ENCODE data around the gene STXBP6. TPM values are rescaled to one million over a fixed set of nuclear protein-coding genes. Genes with fewer than 3 reads are reported as not detected.

The STXBP6 gene
- total and polyA plus RNA-seq, 2 of the 13 experiments (the other 11 are each of a cell fraction or from before 2014, with no cell fraction given): 35.3 to 42.8 TPM

DNA sequence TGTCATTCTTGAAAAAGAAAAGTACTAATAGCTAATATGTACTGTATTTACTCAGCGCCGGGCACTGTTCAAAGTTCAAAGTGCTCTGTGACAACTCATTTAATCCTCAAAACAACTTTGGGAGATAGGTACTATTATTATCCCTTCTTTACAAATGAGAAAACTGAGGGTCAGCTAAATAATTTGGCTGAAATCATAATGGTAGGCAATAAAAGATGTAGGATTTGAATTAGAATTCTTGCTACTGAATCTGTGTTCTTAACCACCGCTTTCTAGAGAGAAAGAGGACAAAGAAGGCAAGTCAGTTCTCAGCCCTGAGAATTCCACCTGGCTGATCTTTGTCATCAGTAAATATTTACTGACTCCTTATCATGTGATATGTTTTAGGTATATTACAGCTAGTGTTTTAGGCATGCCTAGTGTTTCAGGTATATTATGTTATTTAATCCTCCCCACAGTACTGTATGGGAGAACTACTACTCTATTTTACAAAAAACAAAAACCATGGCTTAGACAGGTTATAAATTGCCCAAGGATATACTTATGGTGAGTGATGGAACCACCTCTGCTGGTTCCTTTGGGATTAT lies 210.2 kb downstream of the STXBP6 start (continued):
- no peak for TF ChIP-seq ZNF33A (CRISPR knock-in tag; IDR thresholded peaks at IDR 0.05; ENCODE audit: borderline replicate concordance)
- TF ChIP-seq, protein P1, sequence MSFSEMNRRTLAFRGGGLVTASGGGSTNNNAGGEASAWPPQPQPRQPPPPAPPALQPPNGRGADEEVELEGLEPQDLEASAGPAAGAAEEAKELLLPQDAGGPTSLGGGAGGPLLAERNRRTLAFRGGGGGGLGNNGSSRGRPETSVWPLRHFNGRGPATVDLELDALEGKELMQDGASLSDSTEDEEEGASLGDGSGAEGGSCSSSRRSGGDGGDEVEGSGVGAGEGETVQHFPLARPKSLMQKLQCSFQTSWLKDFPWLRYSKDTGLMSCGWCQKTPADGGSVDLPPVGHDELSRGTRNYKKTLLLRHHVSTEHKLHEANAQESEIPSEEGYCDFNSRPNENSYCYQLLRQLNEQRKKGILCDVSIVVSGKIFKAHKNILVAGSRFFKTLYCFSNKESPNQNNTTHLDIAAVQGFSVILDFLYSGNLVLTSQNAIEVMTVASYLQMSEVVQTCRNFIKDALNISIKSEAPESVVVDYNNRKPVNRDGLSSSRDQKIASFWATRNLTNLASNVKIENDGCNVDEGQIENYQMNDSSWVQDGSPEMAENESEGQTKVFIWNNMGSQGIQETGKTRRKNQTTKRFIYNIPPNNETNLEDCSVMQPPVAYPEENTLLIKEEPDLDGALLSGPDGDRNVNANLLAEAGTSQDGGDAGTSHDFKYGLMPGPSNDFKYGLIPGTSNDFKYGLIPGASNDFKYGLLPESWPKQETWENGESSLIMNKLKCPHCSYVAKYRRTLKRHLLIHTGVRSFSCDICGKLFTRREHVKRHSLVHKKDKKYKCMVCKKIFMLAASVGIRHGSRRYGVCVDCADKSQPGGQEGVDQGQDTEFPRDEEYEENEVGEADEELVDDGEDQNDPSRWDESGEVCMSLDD (CRISPR knock-in tag; IDR thresholded peaks at IDR 0.05; ENCODE audit: borderline replicate concordance): peak; percentile 21; the same call in 1 of the 2 replicates
- no peak; the same call in 1 of the 2 replicates for TF ChIP-seq ZNF552 (CRISPR knock-in tag; IDR thresholded peaks at IDR 0.05; ENCODE audit: borderline replicate concordance)
- no peak for TF ChIP-seq ZNF678 (CRISPR knock-in tag; IDR thresholded peaks at IDR 0.05)
- TF ChIP-seq KLF12 (CRISPR knock-in tag; IDR thresholded peaks at IDR 0.05; ENCODE audit: borderline replicate concordance): no peak
- TF ChIP-seq SP5 (CRISPR knock-in tag; IDR thresholded peaks at IDR 0.05; ENCODE audit: borderline replicate concordance, low read depth): no peak
- no peak for TF ChIP-seq RBM39 (IDR thresholded peaks at IDR 0.05; ENCODE audit: low read depth, low read length, poor library complexity, severe bottlenecking)
- no peak; the same call in 1 of the 2 replicates for TF ChIP-seq ZNF343 (CRISPR knock-in tag; IDR thresholded peaks at IDR 0.05)
- no peak for TF ChIP-seq DNMT1 (CRISPR knock-in tag; IDR thresholded peaks at IDR 0.05)
- TF ChIP-seq, protein P2, sequence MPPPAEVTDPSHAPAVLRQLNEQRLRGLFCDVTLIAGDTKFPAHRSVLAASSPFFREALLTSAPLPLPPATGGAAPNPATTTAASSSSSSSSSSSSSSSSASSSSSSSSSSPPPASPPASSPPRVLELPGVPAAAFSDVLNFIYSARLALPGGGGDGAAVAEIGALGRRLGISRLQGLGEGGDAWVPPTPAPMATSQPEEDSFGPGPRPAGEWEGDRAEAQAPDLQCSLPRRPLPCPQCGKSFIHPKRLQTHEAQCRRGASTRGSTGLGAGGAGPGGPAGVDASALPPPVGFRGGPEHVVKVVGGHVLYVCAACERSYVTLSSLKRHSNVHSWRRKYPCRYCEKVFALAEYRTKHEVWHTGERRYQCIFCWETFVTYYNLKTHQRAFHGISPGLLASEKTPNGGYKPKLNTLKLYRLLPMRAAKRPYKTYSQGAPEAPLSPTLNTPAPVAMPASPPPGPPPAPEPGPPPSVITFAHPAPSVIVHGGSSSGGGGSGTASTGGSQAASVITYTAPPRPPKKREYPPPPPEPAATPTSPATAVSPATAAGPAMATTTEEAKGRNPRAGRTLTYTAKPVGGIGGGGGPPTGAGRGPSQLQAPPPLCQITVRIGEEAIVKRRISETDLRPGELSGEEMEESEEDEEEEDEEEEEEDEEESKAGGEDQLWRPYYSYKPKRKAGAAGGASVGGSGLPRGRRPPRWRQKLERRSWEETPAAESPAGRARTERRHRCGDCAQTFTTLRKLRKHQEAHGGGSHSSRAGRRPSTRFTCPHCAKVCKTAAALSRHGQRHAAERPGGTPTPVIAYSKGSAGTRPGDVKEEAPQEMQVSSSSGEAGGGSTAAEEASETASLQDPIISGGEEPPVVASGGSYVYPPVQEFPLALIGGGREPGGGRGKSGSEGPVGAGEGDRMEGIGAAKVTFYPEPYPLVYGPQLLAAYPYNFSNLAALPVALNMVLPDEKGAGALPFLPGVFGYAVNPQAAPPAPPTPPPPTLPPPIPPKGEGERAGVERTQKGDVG (CRISPR knock-in tag; IDR thresholded peaks at IDR 0.05; ENCODE audit: borderline replicate concordance): no peak
- TF ChIP-seq POLR2G (IDR thresholded peaks at IDR 0.05; ENCODE audit: low read depth, low read length): peak; percentile 29; the same call in 1 of the 2 replicates
- TF ChIP-seq MIXL1 (CRISPR knock-in tag; IDR thresholded peaks at IDR 0.05): peak; percentile 96
- peak; percentile 47; the same call in 1 of the 2 replicates for TF ChIP-seq SOX13 (IDR thresholded peaks at IDR 0.05)
- TF ChIP-seq SOX13 (CRISPR knock-in tag; conservative IDR thresholded peaks at IDR 0.05 in 1 of 2, IDR thresholded peaks at IDR 0.05 in 1 of 2): peak; percentile 72 to 87; a peak in 3 of 4 replicates
- TF ChIP-seq SUZ12 (IDR thresholded peaks at IDR 0.05; ENCODE audit: low read depth, low read length): no peak
- TF ChIP-seq, protein P3, sequence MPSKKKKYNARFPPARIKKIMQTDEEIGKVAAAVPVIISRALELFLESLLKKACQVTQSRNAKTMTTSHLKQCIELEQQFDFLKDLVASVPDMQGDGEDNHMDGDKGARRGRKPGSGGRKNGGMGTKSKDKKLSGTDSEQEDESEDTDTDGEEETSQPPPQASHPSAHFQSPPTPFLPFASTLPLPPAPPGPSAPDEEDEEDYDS (CRISPR knock-in tag; IDR thresholded peaks at IDR 0.05): no peak; the same call in none of the 2 replicates
- TF ChIP-seq, protein P4, sequence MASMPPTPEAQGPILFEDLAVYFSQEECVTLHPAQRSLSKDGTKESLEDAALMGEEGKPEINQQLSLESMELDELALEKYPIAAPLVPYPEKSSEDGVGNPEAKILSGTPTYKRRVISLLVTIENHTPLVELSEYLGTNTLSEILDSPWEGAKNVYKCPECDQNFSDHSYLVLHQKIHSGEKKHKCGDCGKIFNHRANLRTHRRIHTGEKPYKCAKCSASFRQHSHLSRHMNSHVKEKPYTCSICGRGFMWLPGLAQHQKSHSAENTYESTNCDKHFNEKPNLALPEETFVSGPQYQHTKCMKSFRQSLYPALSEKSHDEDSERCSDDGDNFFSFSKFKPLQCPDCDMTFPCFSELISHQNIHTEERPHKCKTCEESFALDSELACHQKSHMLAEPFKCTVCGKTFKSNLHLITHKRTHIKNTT (CRISPR knock-in tag; IDR thresholded peaks at IDR 0.05): no peak
- TF ChIP-seq MIER3 (CRISPR knock-in tag; IDR thresholded peaks at IDR 0.05; ENCODE audit: borderline replicate concordance): peak; percentile 64; the same call in 1 of the 2 replicates
- no peak for TF ChIP-seq ZNF75D (CRISPR knock-in tag; IDR thresholded peaks at IDR 0.05; ENCODE audit: borderline replicate concordance)
- TF ChIP-seq, protein P5, sequence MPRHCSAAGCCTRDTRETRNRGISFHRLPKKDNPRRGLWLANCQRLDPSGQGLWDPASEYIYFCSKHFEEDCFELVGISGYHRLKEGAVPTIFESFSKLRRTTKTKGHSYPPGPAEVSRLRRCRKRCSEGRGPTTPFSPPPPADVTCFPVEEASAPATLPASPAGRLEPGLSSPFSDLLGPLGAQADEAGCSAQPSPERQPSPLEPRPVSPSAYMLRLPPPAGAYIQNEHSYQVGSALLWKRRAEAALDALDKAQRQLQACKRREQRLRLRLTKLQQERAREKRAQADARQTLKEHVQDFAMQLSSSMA (CRISPR knock-in tag; IDR thresholded peaks at IDR 0.05): no peak
- TF ChIP-seq ZNF484 (CRISPR knock-in tag; IDR thresholded peaks at IDR 0.05; ENCODE audit: borderline replicate concordance, low read depth): no peak

All from HepG2 (cell line).